AG04449 (cell line): ENCODE measurements around the gene MAST1.

Experiments used
- CTCF ChIA-PET: fragments of 350-600 bp; formaldehyde crosslinking; extraction: SDS; loops from one replicate; lab custom pipeline; 2021; ENCODE audit warnings: antibody characterized with exemption; lab: Yijun Ruan, JAX
- POLR2A ChIA-PET: fragments of 400-600, 350-600 bp; formaldehyde crosslinking; extraction: SDS; loops from one replicate; lab custom pipeline; 2020; ENCODE audit warnings: antibody characterized with exemption, inconsistent platforms; lab: Yijun Ruan, JAX
- DNase-seq: peaks from one replicate; pipeline ENCODE4 v3.0.0-alpha.2; 2010; ENCODE audit warnings: low read depth, low spot score
- H3K4me3 ChIP-seq: 2 replicates; pipeline ENCODE4 v1.5.1; 2011; ENCODE audit warnings: low read depth, mild to moderate bottlenecking, control low read depth, low read length
- TF ChIP-seq, protein P1 (sequence below): IDR thresholded peaks from one replicate; pipeline ENCODE4 v1.5.1; 2011; ENCODE audit warnings: mild to moderate bottlenecking, moderate library complexity, low read length, control low read depth, inconsistent platforms; ENCODE audit not compliant: insufficient read depth; ENCODE audit errors: missing control alignments

MAST1 gene

DNA sequence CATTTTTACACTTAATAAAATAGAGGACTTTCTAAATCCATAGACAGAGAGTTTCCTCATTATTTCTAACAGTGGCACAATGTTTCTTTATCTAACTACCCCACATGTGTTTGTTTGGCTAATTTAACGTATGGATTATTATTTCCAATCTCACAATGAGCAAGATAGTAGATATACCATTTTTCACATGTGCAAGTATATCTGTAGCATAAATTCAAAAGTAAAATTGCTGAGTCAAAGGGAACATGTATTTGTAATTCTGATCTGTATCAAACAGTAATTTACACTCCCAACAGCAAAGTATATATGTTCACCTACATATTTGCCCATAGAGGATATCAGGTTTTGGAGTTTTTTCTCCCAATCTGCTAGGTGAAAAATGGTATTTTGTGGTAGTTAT is 18.3 kb downstream of the MAST1 start:
- DNase-seq = no peak
- TF ChIP-seq, protein P1, sequence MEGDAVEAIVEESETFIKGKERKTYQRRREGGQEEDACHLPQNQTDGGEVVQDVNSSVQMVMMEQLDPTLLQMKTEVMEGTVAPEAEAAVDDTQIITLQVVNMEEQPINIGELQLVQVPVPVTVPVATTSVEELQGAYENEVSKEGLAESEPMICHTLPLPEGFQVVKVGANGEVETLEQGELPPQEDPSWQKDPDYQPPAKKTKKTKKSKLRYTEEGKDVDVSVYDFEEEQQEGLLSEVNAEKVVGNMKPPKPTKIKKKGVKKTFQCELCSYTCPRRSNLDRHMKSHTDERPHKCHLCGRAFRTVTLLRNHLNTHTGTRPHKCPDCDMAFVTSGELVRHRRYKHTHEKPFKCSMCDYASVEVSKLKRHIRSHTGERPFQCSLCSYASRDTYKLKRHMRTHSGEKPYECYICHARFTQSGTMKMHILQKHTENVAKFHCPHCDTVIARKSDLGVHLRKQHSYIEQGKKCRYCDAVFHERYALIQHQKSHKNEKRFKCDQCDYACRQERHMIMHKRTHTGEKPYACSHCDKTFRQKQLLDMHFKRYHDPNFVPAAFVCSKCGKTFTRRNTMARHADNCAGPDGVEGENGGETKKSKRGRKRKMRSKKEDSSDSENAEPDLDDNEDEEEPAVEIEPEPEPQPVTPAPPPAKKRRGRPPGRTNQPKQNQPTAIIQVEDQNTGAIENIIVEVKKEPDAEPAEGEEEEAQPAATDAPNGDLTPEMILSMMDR = no peak
- ChIA-PET POLR2A (no interaction called here), CTCF (interaction anchor here (3.8 kb wide), 1 partner anchor 9 kb away, joined by 24 read pairs; no protein-coding TSS in a partner anchor)
- H3K4me3 ChIP-seq = no peak overlapping the region

DNA sequence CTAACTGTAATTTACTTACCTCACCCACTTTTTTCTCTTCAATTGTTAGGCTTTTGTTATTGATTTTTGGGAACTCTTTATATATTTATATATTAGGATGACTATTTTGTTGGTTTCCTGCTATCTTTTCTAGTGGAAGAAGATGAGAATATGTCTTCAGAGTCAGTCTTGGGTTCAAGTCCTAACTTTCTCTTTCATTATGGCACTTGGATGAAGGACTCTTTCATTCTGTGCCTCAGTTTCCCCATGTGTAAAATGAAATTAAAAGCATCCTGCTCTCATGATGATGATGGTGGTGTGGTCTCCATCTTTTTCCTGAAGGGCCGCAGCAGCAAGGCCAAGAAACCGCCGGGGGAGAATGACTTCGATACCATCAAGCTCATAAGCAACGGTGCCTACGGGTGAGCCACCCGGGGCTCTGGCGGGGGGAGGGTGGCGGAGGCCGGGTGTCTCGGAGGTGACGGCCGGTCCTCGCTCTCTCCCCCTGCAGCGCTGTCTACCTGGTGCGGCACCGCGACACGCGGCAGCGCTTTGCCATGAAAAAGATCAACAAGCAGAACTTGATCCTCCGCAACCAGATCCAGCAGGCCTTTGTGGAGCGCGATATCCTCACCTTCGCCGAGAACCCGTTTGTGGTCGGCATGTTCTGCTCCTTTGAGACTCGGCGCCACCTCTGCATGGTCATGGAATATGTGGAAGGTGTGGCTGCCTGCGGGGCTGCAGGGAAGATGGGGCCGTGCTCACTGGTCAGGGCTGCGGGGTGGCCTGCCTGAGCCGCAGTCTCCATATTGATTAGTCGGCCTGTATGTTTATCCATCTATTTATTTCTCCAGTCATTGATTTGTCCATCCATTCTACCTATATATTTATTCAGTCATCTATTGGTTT is 20.0 kb downstream of the MAST1 start:
- H3K4me3 ChIP-seq = no peak overlapping the region
- ChIA-PET POLR2A (no interaction called here), CTCF (interaction anchor here (0.8 to 3.8 kb wide), 3 partner anchors 10 to 98 kb away, joined by 3 to 24 read pairs (median 3); no protein-coding TSS in a partner anchor)
- TF ChIP-seq, protein P1 = no peak
- no peak for DNase-seq

- TF ChIP-seq, protein P1 = no peak
- CTCF ChIA-PET = interaction anchor here (3.8 kb wide), 1 partner anchor 11 kb away, joined by 24 read pairs; no protein-coding TSS in a partner anchor
- POLR2A ChIA-PET = no interaction called here
- DNase-seq = no peak
- H3K4me3 ChIP-seq = no peak overlapping the region
Measured at GRCh38 chr19:12859546-12859945, 21.2 kb downstream of the MAST1 start.

DNA sequence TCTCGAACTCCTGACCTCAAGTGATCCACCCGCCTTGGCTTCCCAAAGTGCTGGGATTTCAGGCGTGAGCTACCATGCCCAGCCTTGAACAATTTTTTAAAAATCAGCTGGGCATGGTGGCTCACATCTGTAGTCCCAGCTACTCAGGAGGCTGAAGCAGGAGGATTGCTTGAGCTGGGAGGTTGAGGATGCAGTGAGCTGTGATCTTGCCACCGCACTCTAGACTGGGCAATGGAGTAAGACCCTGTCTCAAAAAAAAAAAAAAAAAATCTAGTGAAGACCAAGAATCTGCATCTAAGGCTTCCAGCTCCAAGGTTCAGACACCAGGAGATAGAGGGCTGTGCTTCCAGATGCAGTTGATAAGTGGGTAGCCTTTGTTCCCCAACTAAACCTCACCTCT is 25.8 kb downstream of the MAST1 start:
- TF ChIP-seq, protein P1 = no peak
- no peak overlapping the region for H3K4me3 ChIP-seq
- ChIA-PET POLR2A (interaction anchor here (0.6 kb wide), 1 partner anchor 127 kb away, joined by 3 read pairs; the partner anchor contains the start of gene GET3), CTCF (interaction anchor here (1.2 to 4.6 kb wide), 3 partner anchors 8 to 106 kb away, joined by 3 to 46 read pairs (median 6); no protein-coding TSS in a partner anchor)
- no peak for DNase-seq

DNA sequence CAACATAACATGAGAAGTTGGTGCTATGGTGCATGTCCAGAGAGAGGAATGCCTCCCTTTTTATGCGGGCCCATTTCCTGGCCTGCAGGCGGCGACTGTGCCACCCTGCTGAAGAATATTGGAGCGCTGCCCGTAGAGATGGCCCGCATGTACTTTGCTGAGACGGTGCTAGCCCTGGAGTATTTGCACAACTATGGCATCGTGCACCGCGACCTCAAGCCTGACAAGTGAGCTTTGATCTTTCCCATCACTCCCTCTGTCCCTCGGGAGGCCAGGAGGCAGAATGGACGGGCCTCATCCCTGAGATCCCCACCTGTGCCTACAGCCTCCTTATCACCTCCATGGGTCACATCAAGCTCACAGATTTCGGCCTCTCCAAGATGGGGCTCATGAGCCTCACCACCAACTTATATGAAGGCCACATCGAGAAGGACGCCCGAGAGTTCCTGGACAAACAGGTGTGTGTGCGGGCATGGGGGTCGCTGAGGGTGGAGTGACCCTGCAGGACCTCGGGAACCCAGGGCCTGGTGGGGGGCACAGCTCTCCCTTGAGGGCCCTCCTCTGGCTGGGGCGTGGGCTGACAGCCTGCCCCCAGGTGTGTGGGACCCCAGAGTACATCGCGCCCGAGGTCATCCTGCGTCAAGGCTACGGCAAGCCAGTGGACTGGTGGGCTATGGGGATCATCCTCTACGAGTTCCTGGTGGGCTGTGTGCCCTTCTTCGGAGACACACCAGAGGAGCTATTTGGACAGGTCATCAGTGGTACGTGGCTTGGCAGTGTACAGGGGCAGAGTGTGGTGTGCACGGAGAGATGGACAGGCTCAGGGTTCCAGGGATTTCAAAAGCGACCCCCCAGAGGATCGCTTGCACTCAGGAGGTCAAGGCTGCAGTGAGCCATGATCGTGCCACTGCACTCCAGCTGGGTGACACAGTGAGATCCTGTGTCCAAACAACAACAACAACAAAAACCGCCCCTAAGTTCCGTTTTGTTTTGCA is 26.7 kb downstream of the MAST1 start:
- ChIA-PET CTCF (interaction anchor here (1.8 to 4.6 kb wide), 2 partner anchors 18 to 107 kb away, joined by 6 to 46 read pairs; no protein-coding TSS in a partner anchor), POLR2A (interaction anchor here (0.6 kb wide), 1 partner anchor 128 kb away, joined by 3 read pairs; the partner anchor contains the start of gene GET3)
- TF ChIP-seq, protein P1 = no peak
- DNase-seq = no peak
- H3K4me3 ChIP-seq = no peak overlapping the region
